ENCODE data around the gene PATJ.

The PATJ gene

GRCh38 chr1:62100442-62100841 is 358.2 kb downstream of the PATJ start:
- DNase-seq (ENCODE audit: low read depth) = no peak
- TF ChIP-seq CTCF (IDR thresholded peaks at IDR 0.05; ENCODE audit: control insufficient read depth, insufficient read depth, low read depth, low read length, missing control alignments) = no peak
- H3K4me3 ChIP-seq (ENCODE audit: control insufficient read depth, low read depth, low read length) = no peak overlapping the region

- DNase-seq (ENCODE audit: low read depth) = no peak
- no peak for TF ChIP-seq CTCF (IDR thresholded peaks at IDR 0.05; ENCODE audit: control insufficient read depth, insufficient read depth, low read depth, low read length, missing control alignments)
- no peak overlapping the region for H3K4me3 ChIP-seq (ENCODE audit: control insufficient read depth, low read depth, low read length)
Observed at GRCh38 chr1:62103846-62104245, 361.6 kb downstream of the PATJ start.

- no peak for TF ChIP-seq CTCF (IDR thresholded peaks at IDR 0.05; ENCODE audit: control insufficient read depth, insufficient read depth, low read depth, low read length, missing control alignments)
- no peak overlapping the region for H3K4me3 ChIP-seq (ENCODE audit: control insufficient read depth, low read depth, low read length)
Observed at GRCh38 chr1:62107923-62108322, 365.6 kb downstream of the PATJ start.

GRCh38 chr1:62109124-62109523 is 366.8 kb downstream of the PATJ start:
- TF ChIP-seq CTCF (IDR thresholded peaks at IDR 0.05; ENCODE audit: control insufficient read depth, insufficient read depth, low read depth, low read length, missing control alignments) = no peak
- H3K4me3 ChIP-seq (ENCODE audit: control insufficient read depth, low read depth, low read length) = no peak overlapping the region
- DNase-seq (ENCODE audit: low read depth) = no peak

More at GRCh38 chr1:62107923-62108322, 365.6 kb downstream of the PATJ start:
- no peak for DNase-seq (ENCODE audit: low read depth)

GRCh38 chr1:62110198-62110817 is 368.0 kb downstream of the PATJ start:
- no peak overlapping the region for H3K4me3 ChIP-seq (ENCODE audit: control insufficient read depth, low read depth, low read length)
- DNase-seq (ENCODE audit: low read depth) = no peak
- no peak for TF ChIP-seq CTCF (IDR thresholded peaks at IDR 0.05; ENCODE audit: control insufficient read depth, insufficient read depth, low read depth, low read length, missing control alignments)

- no peak for TF ChIP-seq CTCF (IDR thresholded peaks at IDR 0.05; ENCODE audit: control insufficient read depth, insufficient read depth, low read depth, low read length, missing control alignments)
- H3K4me3 ChIP-seq (ENCODE audit: control insufficient read depth, low read depth, low read length) = no peak overlapping the region
- DNase-seq (ENCODE audit: low read depth) = no peak
Observed at GRCh38 chr1:62111084-62111483, 368.8 kb downstream of the PATJ start.
